HG03432 (cell line): ENCODE data around the gene SALL1.

Source experiments
- ATAC-seq: cut with Tn5 transposase; IDR thresholded peaks from one replicate; pipeline ENCODE4 v1.9.1; 2021; ENCODE audit warnings: mild to moderate bottlenecking, moderate library complexity; ENCODE audit not compliant: unreplicated experiment

The SALL1 gene

GRCh38 chr16:51114382-51114781 lies 36.7 kb downstream of the SALL1 start:
- ATAC-seq, result no peak

- peak; percentile 75 for ATAC-seq
These were observed 37.6 kb downstream of the SALL1 start for GRCh38 chr16:51113236-51114125.

DNA sequence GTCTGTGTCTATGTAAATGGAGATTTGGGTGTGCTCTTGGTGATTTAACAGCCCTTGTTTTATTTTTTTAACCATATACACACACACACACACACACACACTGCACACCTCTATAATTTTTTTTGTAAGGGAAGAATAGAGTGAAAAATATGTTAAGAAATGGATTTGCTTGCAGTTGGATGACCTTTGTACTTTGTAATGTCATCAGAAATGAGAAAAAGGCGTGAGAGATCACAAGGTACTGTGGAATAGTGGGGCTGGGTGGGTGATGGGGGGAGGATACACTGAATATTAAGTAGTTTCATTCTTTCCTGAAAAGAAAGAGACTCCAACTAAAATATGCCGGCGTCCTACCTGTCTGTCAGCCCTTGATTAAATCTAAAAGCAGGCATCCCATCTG lies 38.7 kb downstream of the SALL1 start:
- ATAC-seq, result no peak

DNA sequence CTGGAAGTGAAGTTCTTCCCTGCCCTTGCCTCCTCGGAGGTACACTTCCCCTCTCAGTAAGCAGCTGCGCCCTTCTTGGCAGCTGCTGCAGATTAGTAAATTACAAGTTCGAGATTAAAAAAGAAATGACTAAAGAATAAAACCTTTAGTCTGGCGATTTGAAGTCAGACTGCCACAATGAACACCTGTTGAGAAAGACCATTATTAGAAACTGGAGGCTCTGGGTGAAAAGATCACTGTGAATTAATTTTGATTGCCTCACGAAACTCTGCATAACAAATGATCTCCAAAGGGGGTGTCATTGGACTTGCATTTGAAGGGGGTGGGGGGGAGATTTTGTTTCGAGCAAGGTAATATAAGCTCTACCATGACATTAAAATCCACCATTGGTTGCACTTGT lies 39.3 kb downstream of the SALL1 start:
- ATAC-seq, result no peak

DNA sequence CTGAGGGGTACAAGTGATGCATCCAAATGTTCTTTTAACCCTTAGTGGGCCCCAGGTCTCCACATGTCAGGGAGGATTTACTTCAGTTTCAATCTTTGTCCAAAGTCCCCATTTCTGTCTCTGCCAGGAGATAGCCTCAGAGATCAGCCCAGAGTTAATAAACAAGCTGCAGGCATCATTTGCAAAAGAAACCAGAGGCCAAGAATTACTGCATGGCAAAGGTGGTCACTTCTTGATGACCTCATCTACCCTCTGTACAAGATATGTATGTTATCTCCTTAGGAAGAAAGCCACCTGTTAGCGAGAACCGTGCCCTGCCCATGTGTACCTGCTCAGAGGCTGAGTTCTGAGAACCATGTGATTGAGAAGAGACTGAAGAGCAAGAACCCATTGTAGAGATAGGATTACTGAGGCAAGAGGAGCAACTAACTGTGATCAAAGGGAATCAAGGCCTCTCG lies 40.3 kb downstream of the SALL1 start:
- no peak for ATAC-seq

DNA sequence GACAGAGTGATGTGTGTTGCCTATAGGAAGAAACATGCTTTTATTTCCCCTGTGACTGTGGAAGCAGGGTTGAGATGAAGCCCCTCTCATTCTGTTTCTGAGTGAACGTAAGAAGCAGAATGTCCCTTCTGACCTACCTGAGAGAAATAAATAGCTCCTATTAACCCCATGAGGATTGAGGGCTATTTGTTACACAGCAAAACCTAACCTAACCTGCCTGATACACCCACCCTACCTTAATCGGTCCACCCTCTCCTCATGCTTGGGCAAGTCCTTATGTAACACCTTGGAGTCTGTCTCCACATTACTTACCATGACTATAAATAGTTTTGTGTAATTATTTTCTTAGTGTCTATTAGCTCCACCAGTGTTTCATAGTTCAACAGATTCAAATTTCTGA lies 41.9 kb downstream of the SALL1 start:
- no peak for ATAC-seq

- no peak for ATAC-seq
These were observed 43.3 kb downstream of the SALL1 start for GRCh38 chr16:51107742-51108141.

GRCh38 chr16:51106535-51106934 lies 44.5 kb downstream of the SALL1 start:
- ATAC-seq, result no peak

DNA sequence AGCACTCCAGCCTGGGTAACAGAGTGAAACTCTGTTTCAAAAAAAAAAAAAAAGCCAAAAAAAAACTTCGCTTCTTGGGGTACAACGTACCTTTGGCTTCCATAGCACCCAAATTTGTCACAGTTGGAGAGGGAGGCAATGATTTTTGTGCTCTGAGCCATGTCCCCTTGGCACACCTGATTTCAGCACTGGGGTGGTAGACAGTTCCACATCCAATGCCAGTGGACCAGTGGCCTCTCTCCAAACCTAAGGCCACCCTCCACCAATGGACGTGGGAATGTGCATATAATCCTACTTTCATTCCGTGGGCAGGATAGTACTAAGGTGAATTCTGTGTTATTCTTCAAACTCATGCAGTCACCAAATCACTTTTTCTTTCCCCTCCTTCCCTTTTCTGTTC lies 47.5 kb downstream of the SALL1 start:
- ATAC-seq, result no peak

- no peak for ATAC-seq
These were observed 53.3 kb downstream of the SALL1 start for GRCh38 chr16:51097729-51098128.

- ATAC-seq, result no peak
These were observed 55.0 kb downstream of the SALL1 start for GRCh38 chr16:51095890-51096626.

DNA sequence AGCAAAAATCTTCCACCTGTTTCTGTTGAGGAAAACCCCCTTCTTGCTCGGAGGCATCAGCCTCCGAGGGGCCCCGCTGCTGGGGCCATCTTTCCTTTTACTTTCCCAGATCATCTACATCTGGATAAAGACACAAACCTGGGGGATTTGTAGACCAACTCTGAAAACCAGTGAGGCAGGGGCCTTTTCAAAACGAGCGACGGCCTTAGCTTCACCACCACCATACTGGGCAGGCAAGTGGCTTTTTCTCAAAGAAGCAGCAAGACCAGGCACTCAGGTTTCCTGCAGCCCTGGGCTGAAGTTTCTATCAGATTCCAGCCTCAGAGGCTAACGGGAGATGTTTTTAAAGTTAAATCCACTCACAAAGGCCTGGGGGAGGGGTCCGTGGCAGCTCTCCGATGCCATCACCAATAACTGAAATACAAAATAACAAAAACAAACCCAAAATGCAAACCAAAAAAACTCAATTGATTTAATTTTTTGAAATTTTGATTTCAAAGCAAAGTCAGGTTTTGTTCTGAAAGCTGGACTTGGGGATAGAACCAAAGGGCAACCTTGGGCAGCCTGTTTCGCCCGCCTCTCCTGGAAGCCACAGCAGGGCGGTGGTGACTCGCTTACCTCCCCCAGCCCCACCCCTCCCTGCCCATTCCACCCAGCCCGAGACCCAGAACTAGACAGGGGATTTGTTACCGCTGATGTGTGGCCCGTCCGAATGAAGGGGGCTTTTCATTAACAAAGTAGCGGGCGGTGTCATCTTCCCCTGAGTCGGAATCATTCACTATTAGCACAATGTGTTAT lies 55.8 kb downstream of the SALL1 start:
- no peak for ATAC-seq

- no peak for ATAC-seq
These were observed 57.3 kb downstream of the SALL1 start for GRCh38 chr16:51093726-51094280.
